Epithelial cell of proximal tubule (primary cell): Measurements from ENCODE around the gene MUC4. TPM values are rescaled to one million over a fixed set of nuclear protein-coding genes. Genes with fewer than 3 reads are reported as not detected.

Experiments
- DNase-seq: peaks from one replicate; pipeline ENCODE4 v3.0.0-alpha.2; 2011; ENCODE audit warnings: low read depth
- H3K4me3 ChIP-seq: 2 replicates; pipeline ENCODE4 v1.5.1; 2011; ENCODE audit warnings: low read depth, mild to moderate bottlenecking, low read length
- CTCF ChIP-seq: conservative IDR thresholded peaks from 2 replicates; pipeline ENCODE4 v1.5.1; 2012; ENCODE audit warnings: low read depth, mild to moderate bottlenecking, low read length
- total RNA-seq: library from RNA; depleted of rRNA; stranded (reverse); fragments of >200 nt; gene quantifications from 2 replicates; pipeline ENCODE4 v1.2.3, GENCODE V29; 2015

Gene MUC4
- total RNA-seq, 1 donor from 2014 or later = 0.52 TPM

- DNase-seq = no peak
- TF ChIP-seq CTCF = no peak
- H3K4me3 ChIP-seq = no peak overlapping the region
Measured at GRCh38 chr3:195847055-195847950, 35.6 kb upstream of the MUC4 start.

- TF ChIP-seq CTCF = no peak
- H3K4me3 ChIP-seq = no peak overlapping the region
- DNase-seq = no peak
Measured at GRCh38 chr3:195845483-195845882, 33.8 kb upstream of the MUC4 start.

- TF ChIP-seq CTCF = no peak
- no peak overlapping the region for H3K4me3 ChIP-seq
- DNase-seq = no peak
Measured at GRCh38 chr3:195844671-195845218, 33.0 kb upstream of the MUC4 start.

- no peak for DNase-seq
- TF ChIP-seq CTCF = no peak
- H3K4me3 ChIP-seq = no peak overlapping the region
Measured at GRCh38 chr3:195839260-195840010, 27.7 kb upstream of the MUC4 start.

- TF ChIP-seq CTCF = no peak
- no peak overlapping the region for H3K4me3 ChIP-seq
- DNase-seq = no peak
Measured at GRCh38 chr3:195838714-195839113, 27.0 kb upstream of the MUC4 start.

GRCh38 chr3:195836476-195837135 lies 24.9 kb upstream of the MUC4 start:
- DNase-seq = no peak
- no peak overlapping the region for H3K4me3 ChIP-seq
- no peak for TF ChIP-seq CTCF
